RWPE2 (cell line): ENCODE data around the gene VPS13A.

Experiments
- ATAC-seq: fragments of 200-7000 bp; cut with Tn5 transposase; 3 replicates; pipeline ENCODE4 v1.9.1; 2021; ENCODE audit warnings: low read depth
- DNase-seq: peaks from one replicate; pipeline ENCODE4 v3.0.0-alpha.2; 2020; ENCODE audit warnings: low spot score
- H3K27ac ChIP-seq: fragments of 450-650 bp; 2 replicates; pipeline ENCODE4 v1.5.1; 2017; ENCODE audit warnings: mild to moderate bottlenecking; ENCODE audit not compliant: poor library complexity, severe bottlenecking
- H3K27me3 ChIP-seq: fragments of 250-450 bp; sonication (Bioruptor Pico); 2 replicates; pipeline ENCODE4 v1.5.1; 2021; ENCODE audit warnings: mild to moderate bottlenecking, moderate library complexity; ENCODE audit not compliant: insufficient read depth, poor library complexity, severe bottlenecking
- H3K36me3 ChIP-seq: fragments of 250-450 bp; sonication (Bioruptor Pico); 2 replicates; pipeline ENCODE4 v1.5.1; 2020; ENCODE audit warnings: low read depth, mild to moderate bottlenecking, moderate library complexity
- H3K4me1 ChIP-seq: fragments of 250-450 bp; sonication (Bioruptor Pico); 2 replicates; pipeline ENCODE4 v1.5.1; 2021; ENCODE audit warnings: mild to moderate bottlenecking, moderate library complexity; ENCODE audit not compliant: insufficient read depth, poor library complexity, severe bottlenecking
- H3K4me3 ChIP-seq: fragments of 250-450 bp; sonication (Bioruptor Pico); 2 replicates; pipeline ENCODE4 v1.5.1; 2021; ENCODE audit warnings: mild to moderate bottlenecking, moderate library complexity; ENCODE audit not compliant: severe bottlenecking
- H3K9me3 ChIP-seq: fragments of 250-450 bp; sonication (Bioruptor Pico); 2 replicates; pipeline ENCODE4 v1.5.1; 2021; ENCODE audit warnings: mild to moderate bottlenecking, moderate library complexity; ENCODE audit not compliant: severe bottlenecking
- TF ChIP-seq, protein P1 (sequence below): fragments of 450-650 bp; IDR thresholded peaks from one replicate; pipeline ENCODE4 v1.5.1; 2017; ENCODE audit warnings: mild to moderate bottlenecking, moderate library complexity; ENCODE audit not compliant: poor library complexity, severe bottlenecking

VPS13A gene

DNA sequence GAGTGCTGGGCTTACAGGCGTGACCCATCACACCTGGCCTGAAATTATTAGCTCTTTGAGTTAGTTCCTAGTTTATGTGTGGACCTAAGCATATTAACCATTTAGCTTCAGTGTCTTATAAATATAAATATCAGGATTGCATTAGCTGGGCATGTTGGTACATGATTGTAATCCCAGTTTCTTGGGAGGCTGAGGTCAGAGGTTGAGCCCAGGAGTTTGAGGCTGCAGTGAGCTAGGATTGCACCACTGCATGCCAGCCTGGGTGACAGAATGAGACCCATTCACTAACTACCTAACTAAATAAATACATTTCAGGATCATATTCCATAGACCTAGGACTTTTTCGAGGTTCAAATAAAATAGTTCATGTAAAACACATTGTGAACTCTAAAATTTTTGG lies 129.8 kb downstream of the VPS13A start:
- ATAC-seq = no peak
- Histone ChIP-seq H3K27me3 (no peaks in the 10 kb centered on the region), H3K4me1 (peaks cover 18% of the 10 kb centered on the region), H3K9me3 (no peaks in the 10 kb centered on the region), H3K27ac (no peak overlapping the region), H3K4me3 (no peak overlapping the region), H3K36me3 (peaks cover 15% of the 10 kb centered on the region; the same call in 1 of the 2 replicates)
- DNase-seq = no peak
- TF ChIP-seq, protein P1, sequence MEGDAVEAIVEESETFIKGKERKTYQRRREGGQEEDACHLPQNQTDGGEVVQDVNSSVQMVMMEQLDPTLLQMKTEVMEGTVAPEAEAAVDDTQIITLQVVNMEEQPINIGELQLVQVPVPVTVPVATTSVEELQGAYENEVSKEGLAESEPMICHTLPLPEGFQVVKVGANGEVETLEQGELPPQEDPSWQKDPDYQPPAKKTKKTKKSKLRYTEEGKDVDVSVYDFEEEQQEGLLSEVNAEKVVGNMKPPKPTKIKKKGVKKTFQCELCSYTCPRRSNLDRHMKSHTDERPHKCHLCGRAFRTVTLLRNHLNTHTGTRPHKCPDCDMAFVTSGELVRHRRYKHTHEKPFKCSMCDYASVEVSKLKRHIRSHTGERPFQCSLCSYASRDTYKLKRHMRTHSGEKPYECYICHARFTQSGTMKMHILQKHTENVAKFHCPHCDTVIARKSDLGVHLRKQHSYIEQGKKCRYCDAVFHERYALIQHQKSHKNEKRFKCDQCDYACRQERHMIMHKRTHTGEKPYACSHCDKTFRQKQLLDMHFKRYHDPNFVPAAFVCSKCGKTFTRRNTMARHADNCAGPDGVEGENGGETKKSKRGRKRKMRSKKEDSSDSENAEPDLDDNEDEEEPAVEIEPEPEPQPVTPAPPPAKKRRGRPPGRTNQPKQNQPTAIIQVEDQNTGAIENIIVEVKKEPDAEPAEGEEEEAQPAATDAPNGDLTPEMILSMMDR = no peak

DNA sequence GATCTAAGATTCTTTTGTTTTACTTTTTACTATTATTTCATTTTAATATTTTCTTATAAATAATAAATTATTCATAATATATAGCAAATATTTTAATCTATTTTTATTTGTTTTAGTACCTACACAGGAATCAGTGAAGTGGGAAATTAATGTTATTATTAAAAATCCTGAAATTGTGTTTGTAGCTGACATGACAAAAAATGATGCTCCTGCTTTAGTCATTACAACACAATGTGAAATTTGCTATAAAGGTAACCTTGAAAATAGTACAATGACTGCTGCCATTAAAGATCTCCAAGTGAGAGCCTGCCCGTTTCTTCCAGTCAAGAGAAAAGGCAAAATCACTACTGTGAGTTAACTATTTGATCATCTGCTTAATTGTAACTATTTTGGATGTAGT lies 138.7 kb downstream of the VPS13A start:
- Histone ChIP-seq H3K9me3 (no peaks in the 10 kb centered on the region), H3K4me1 (no peaks in the 10 kb centered on the region), H3K27me3 (no peaks in the 10 kb centered on the region), H3K27ac (no peak overlapping the region), H3K36me3 (peaks cover 40% of the 10 kb centered on the region), H3K4me3 (no peak overlapping the region)
- no peak for ATAC-seq
- no peak for DNase-seq
- TF ChIP-seq, protein P1 = no peak

DNA sequence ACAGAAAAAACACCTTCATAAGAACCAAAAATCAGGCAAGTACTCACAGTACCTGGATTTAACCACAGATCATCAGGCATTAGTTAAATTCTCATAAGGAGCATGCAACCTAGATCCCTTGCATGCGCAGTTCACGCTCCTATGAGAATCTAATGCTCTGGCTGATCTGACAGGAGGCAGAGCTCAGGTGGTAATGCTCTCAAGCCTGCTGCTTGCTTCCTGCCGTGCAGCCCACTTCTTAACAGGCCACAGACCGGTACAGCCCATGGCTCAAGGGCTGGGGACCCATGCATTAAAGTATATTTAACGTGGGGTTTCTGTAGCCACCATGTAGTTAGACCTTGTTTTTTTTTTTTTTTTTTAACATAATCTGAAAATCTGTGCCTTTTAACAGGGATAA lies 147.7 kb downstream of the VPS13A start:
- TF ChIP-seq, protein P1 = no peak
- no peak overlapping the region for H3K4me3 ChIP-seq
- no peaks in the 10 kb centered on the region for H3K9me3 ChIP-seq
- H3K4me1 ChIP-seq = no peaks in the 10 kb centered on the region
- ATAC-seq (no peak), DNase-seq (no peak)
- H3K27me3 ChIP-seq = no peaks in the 10 kb centered on the region
- H3K27ac ChIP-seq = no peak overlapping the region
- H3K36me3 ChIP-seq = peaks cover 21% of the 10 kb centered on the region

DNA sequence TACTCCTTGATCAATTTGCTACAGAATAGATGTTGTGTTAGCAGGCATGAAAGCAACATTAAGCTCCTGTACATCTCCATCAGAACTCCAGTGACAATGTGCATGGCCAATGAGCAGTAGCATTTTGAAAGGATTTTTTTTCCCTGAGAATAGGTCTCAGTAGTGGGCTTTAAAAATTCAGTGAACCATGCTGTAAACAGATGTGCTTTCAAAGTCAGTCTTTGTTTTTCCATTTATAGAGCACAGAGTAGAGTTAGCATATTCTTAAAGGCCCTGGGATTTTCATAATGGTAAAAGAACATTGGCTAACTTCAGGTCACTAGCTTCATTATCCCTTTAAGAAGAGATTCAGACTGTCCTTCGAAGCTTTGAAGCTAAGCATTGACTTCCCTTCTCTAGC lies 150.8 kb downstream of the VPS13A start:
- no peak for ATAC-seq
- Histone ChIP-seq H3K9me3 (no peaks in the 10 kb centered on the region), H3K36me3 (peaks cover 19% of the 10 kb centered on the region), H3K27me3 (no peaks in the 10 kb centered on the region), H3K27ac (no peak overlapping the region), H3K4me3 (no peak overlapping the region), H3K4me1 (no peaks in the 10 kb centered on the region)
- DNase-seq = no peak
- TF ChIP-seq, protein P1 = no peak

DNA sequence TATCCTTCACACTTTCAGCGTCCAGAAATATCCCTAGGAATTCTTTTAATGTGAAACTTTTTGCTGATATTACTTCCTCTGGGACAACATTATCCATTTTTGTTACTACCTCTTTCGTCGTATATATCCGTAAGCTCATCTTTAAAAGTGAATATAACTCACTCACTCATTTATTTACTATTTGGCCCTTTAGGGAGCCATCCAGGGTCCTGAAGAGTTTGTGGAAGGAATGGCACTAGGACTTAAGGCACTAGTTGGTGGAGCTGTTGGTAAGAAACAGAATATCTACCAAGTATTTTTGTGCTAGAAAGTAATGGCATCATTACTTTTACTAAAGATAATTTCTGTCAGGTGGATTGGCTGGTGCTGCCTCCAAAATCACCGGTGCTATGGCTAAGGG lies 192.7 kb downstream of the VPS13A start:
- TF ChIP-seq, protein P1 = no peak
- Histone ChIP-seq H3K27ac (no peak overlapping the region), H3K27me3 (no peaks in the 10 kb centered on the region), H3K36me3 (peaks cover 42% of the 10 kb centered on the region), H3K4me3 (no peak overlapping the region), H3K9me3 (no peaks in the 10 kb centered on the region), H3K4me1 (peaks cover 3% of the 10 kb centered on the region)
- no peak for DNase-seq
- no peak for ATAC-seq
